NCI-H2227 treated with DMSO at 0.1 percent for 48 hours (cell line): ENCODE measurements around the gene MORN2.

ENCODE experiments used
- DNase-seq: peaks from one replicate; lab custom pipeline; 2025; lab: John Stamatoyannopoulos, UW

Gene MORN2

DNA sequence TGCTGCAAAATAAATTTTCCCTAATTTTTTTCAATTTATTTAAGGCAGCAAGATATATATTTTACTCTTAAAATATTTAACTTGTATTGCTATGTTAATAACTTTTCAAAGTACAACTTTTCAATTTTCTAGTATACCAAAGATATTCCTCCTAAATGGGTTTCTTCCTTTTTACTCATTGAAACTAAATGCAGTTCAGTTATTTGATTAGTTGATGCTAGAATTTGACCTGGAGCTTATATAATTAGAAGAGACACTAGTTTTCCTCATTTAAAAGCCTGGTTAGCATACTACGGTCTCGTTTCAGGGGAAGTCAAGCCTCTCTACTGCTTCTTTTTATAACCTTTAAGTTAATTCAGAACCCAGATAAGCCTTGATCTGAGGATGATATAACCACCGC, 13.8 kb downstream of the MORN2 start, which contains the start of gene ARHGEF33:
Gene ARHGEF33, plus strand, starts transcription at position 301 of the 400 bp plus-strand sequence. CDS start 29,573 bp downstream, outside the sequence.
- DNase-seq, result no peak

DNA sequence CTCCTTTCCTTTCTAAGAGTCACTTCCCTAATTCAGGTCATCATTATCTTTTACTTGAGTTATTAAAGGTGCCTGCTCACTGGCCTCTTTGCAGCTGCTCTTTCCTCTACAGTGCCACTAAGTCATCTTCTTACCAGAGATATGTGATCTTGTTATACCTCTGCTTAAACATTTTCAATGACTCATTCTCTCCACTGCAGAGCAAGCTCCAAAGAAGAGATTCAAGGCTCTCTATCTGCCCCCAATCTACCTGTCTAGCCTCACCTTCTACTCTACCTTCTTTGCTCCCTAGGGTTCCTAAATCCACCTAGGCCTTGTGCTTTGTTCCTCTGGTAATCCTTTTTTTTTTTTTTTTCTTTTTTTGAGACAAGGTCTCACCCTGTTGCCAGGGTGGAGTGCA, 17.0 kb downstream of the MORN2 start:
- DNase-seq, result no peak

DNA sequence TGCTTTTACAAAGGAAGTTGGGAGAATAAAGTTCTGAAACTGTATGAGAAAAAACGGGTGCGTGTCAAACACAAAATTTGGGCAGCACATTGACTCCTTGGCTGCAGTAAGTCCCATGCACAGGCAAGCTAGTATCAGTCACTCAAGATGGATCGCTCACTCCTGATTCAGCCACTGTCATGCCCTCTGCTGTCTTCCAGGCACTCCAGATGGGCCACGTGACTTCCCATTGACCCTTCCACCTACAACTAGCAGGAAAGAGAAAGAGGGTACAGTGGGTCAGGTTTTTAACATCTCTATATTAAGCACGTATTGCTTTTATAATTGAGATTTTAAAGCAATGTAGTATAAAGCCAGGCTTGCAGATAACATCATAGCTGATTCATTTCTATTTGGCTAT, 22.5 kb downstream of the MORN2 start:
- no peak for DNase-seq

DNA sequence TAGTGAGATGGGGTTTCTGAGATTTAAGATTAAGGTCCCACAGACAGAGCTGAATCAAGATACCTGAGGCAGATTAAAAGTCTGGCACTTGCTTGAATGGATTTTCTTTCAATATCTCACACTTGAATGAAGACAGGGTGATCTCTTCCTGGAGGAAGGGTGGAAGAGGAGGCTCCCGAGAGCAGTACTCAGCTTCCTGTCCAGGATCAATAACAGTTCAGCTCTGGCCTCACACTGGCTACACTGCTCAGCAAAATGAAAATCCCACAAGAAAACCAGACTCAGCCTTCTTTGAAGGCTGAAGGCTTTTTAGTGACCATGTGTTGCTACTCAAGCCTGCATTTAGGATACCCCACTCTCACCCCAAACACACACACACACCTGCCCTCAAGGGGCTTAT, 24.9 kb downstream of the MORN2 start:
- no peak for DNase-seq

DNA sequence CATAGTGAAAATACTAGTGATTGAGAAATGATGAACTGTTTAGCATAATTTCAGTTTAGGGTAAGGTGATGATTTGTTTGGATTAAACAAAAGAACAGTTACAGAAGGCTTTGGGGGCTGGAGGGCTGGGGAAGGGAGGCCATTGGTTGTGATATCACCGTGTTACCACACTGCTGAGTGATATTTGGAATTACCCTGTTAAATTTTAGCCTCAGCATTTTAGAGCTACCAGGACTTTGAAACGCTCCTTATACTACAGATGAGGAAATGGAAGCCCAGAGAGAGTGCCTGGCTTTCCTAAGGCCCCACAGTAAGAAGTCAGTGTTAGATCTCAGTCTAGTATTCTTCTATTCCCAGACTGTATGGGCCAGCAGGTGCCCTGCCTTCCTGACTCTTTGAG, 29.5 kb downstream of the MORN2 start:
- no peak for DNase-seq

DNA sequence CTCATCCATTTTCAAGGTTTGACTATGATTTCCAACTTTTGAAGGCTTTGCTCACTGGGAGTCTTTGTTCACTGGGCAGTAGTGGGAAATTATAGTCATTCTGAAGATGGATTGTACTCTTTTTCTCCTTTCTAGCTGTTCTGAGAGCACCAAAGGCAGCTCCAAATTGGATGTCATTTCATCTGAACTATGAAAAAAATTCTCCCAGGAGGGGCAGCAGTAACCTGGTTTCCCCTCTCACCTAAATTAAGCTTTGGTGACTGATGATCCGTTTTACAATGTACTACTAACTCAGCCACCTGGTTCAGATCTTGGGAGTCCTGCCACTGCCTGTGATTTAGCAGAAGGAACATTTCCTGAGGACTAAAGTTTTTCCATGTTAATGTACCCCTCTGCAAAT, 31.5 kb downstream of the MORN2 start:
- peak; percentile 9 for DNase-seq

DNA sequence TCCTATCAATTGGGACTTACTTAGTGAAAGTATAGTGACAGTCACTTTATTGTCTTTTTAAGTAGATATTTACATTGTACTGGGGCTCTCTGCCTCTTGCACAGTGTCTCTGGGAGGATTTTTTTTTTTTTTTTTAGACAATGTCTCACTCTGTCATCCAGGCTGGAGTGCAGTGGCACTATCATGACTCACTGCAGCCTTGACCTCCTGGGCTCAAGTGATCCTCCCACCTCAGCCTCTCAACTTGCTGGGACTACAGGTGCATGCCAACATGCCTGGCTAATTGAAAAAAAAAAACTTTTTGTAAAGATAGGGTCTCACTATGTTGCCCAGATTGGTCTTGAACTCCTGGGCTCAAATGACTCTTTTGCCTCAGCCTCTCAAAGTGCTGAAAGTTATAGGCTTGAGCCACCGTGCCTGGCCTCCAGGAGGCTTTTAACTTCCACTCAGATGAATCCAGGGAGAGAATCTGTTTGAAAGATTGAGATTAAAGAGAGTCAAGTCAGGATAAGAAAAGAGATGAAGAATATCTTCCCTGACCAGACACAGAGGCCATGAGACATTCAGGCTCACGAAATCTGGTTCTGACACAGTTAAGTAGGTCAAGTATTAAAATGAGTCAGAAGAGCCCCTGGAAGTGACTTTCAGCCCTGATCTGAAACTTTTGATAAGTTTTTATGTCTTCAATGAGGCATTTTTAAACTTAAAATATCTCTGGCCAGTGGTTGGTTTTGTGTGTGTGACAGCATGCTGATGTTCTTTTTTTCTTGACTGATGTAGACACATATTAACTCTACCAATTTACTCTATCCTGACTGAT, 32.2 kb downstream of the MORN2 start:
- DNase-seq, result no peak

DNA sequence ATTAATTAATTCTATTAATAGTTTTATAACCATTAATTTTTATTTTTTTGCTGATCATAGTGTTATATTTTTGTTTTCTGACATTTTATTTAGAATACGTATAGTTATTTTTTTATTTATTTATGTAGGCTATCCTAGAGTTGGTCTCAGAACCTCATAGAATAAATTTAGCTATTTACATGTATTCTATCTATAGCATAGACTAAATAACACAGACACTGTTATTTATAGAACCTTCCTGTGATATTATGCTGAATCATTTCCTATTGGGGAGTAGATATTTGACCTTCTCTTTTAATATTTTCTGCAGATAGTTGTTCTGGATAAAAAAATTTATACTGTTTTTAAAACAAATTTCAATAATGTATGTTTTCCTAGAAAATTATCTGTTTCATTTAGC, 34.1 kb downstream of the MORN2 start:
- DNase-seq, result no peak

DNA sequence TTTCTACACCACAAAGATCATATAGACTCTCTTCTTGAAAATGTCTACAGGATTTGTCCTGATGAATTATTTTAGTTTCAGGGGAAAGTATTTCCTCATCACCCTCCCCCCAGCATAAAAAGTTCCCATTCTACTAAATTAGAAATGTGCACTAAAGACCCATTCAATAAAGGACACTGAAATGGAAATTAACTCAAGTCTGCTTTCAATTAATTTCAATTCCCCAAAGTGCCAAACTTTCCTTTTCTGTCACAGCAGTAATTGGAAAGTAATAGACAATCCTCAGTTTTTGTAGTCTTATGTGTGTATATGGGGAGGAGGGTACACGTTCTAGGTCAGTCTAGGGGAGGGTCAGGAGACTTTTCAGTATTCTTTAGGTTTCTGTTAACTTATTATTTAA, 35.4 kb downstream of the MORN2 start:
- DNase-seq, result no peak

DNA sequence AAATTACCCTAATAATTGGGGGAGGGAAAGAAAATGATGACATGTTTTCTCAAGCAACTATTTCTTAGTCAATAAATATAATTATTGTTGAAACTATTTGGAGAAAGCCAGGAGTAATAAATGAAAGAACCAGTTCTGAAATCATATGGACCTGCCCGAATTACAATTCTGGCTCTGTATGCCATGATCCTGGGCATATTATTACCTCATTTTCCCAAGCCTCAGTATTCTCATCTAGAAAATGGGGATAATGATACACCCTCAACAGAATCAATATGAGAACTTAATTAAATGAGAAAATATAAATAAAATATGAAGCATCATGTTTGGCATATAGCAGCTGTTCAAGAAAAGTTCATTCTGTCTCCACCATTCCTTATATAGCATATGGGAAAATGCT, 36.8 kb downstream of the MORN2 start:
- DNase-seq, result no peak

DNA sequence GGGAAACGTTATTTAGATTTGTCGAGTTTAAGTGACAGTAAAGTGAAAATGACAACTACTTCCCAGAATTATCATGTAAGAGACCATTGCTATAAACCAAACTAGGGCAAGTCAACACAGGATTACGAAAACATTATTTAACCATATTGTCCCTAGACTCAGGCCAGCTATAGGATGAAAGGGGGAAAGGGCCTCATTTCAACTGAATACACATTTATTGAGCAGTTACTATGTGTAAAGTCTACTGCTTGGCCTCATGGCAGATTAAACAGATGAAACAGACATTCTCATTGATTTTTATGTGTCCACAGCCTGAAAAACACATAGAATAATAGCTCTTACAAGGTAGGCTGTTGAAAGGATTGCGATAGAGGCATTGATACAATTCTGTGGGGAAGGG, 46.6 kb downstream of the MORN2 start:
- DNase-seq, result no peak

DNA sequence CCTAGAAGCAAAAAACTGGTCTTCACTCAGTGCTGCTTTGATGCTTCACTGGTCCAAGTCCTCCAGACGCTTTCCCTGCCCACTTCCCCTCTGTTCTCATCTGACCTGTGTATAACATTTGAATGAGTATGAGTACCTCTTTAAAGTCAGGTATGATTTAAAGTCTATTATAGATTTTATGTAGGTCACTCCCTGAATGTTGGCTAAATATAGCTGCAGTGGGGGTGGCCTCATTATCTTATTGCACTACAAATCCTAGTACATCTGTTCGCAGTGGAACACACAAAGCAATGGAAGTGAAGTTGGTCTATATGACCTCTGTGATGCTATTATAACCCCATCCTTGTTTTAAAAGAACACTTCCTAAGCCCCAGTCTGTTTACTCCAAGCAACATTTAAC, 47.1 kb downstream of the MORN2 start:
- no peak for DNase-seq

DNA sequence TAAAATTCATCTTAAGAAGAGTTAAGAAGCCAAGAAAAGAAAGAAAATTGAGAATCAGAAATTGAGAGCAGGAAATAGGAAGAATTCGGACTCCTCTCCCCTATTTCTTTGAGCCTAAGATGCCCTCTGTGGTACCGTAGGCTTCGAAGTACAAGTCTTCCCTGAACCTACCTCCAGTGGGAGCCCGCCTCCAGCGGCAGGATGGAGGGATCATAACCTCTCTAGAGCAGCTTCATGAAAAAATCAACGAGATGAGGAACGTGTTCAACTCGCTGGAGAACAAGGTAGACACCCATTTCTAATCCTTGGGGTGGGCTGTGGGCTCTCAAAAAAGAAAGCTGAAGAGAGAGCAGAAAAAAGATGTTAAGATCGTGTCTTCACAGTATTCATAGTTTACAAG, 50.2 kb downstream of the MORN2 start:
- DNase-seq, result no peak

DNA sequence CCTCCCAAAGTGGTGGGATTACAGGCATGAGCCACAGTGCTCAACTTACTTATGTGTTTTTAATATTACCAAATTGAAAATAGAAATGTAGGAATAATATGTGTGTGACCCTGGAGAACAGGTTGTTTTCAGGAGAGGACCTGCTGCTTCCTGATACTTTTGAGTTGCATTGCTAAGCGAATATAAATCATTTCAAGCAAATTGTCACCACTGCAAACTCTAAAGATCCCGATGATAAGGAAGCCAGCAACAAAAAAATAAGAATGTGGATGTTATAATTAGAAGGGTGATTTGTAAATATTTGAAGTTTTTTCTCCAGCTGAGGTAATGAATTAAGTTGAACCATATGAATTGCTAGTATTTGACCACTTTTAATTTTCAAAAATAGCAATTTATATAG, 54.8 kb downstream of the MORN2 start:
- DNase-seq, result no peak
